HCT116 (cell line): ENCODE measurements around the gene KCNJ18. TPM values are rescaled to one million over a fixed set of nuclear protein-coding genes. Genes with fewer than 3 reads are reported as not detected.

Experiments used
- ATAC-seq: fragments of 200-7000 bp; cut with Tn5 transposase; 2 replicates; pipeline ENCODE4 v1.9.1; 2020; ENCODE audit warnings: mild to moderate bottlenecking, moderate library complexity
- BruUV-seq: library from RNA; stranded (reverse); fragments of 400-500 nt; replicated peaks from 2 replicates; lab custom pipeline; 2021; lab: Mats Ljungman, UMichigan
- CTCF ChIA-PET: fragments of 300-600 bp; sonication (Branson Sonifier 250); formaldehyde crosslinking; loops from one replicate; lab custom pipeline; 2021; ENCODE audit warnings: antibody characterized with exemption; lab: Charles Lee
- POLR2A ChIA-PET: fragments of 300-600, 350-600 bp; sonication (Branson Sonifier 250); formaldehyde crosslinking; loops from one replicate; lab custom pipeline; 2021; ENCODE audit warnings: antibody characterized with exemption; lab: Charles Lee
- RAD21 ChIA-PET, 2 experiments: fragments of 300-600 bp; sonication (Branson Sonifier 250); formaldehyde crosslinking; loops; one replicate each; lab custom pipeline; 2023; ENCODE audit warnings: low total read pairs in 2 of 2; ENCODE audit not compliant: uncharacterized antibody in 2 of 2, unreplicated experiment in 2 of 2, low non-redundant PET in 1 of 2; lab: Charles Lee
- DNase-seq: peaks from one replicate; pipeline ENCODE4 v3.0.0-alpha.2; 2010; ENCODE audit warnings: low read depth, low spot score
- H2AFZ ChIP-seq: fragments of 200-600 bp; shearing (Covaris generic), sonication (generic); 2 replicates; pipeline ENCODE4 v1.6.1; 2017; ENCODE audit warnings: low read depth, mixed run types, mixed read lengths, antibody characterized with exemption, low read length; ENCODE audit not compliant: poor library complexity, severe bottlenecking
- H3K27ac ChIP-seq: 2 replicates; pipeline ENCODE4 v1.5.1; 2012; ENCODE audit warnings: low read depth, low read length
- H3K27me3 ChIP-seq: fragments of 200-600 bp; sonication (generic); 2 replicates; pipeline ENCODE4 v1.6.1; 2016; ENCODE audit warnings: mixed run types, low read length, mixed read lengths; ENCODE audit not compliant: insufficient read depth
- H3K36me3 ChIP-seq, 2 experiments: fragments of 200-500 bp in 1 of 2; fragments of 200-600 bp in 1 of 2; sonication (Bioruptor generic) in 1 of 2; sonication (generic) in 1 of 2; 2 replicates each; pipeline versions ENCODE4 v1.5.1 to v1.6.1; 2014 to 2016; ENCODE audit warnings: low read length in 2 of 2, inconsistent platforms in 1 of 2, mixed read lengths in 1 of 2, mixed run types in 1 of 2; ENCODE audit not compliant: insufficient read depth in 2 of 2, control insufficient read depth in 1 of 2
- H3K4me1 ChIP-seq, 2 experiments: fragments of 200-600 bp in 1 of 2; sonication (generic) in 1 of 2; 2 replicates each; pipeline versions ENCODE4 v1.5.1 to v1.6.1; 2012 to 2017; ENCODE audit warnings: low read length in 2 of 2, inconsistent platforms in 1 of 2, mild to moderate bottlenecking in 1 of 2, mixed read lengths in 1 of 2, mixed run types in 1 of 2, moderate library complexity in 1 of 2; ENCODE audit not compliant: insufficient read depth in 2 of 2, control insufficient read depth in 1 of 2
- H3K4me2 ChIP-seq: fragments of 200-600 bp; sonication (generic); 2 replicates; pipeline ENCODE4 v1.6.1; 2017; ENCODE audit warnings: mixed run types, low read length, mixed read lengths
- H3K4me3 ChIP-seq, 2 experiments: fragments of 200-600 bp in 1 of 2; sonication (generic) in 1 of 2; replicated peaks in 1 of 2; 2 replicates each; pipeline ENCODE4 v1.5.1; 2011 to 2016; ENCODE audit warnings: low read length in 2 of 2, control low read depth in 1 of 2, low read depth in 1 of 2, mild to moderate bottlenecking in 1 of 2, mixed read lengths in 1 of 2, mixed run types in 1 of 2
- H3K79me2 ChIP-seq: fragments of 200-600 bp; sonication (generic); 2 replicates; pipeline ENCODE4 v1.6.1; 2017; ENCODE audit warnings: mild to moderate bottlenecking, mixed run types, low read length, moderate library complexity, mixed read lengths; ENCODE audit not compliant: insufficient read depth
- H3K9ac ChIP-seq: fragments of 200-600 bp; sonication (generic); 2 replicates; pipeline ENCODE4 v1.6.1; 2016; ENCODE audit warnings: low read length, mixed read lengths
- H3K9me2 ChIP-seq: fragments of 200-600 bp; sonication (generic), shearing (Covaris generic); 2 replicates; pipeline ENCODE4 v1.6.1; 2017; ENCODE audit warnings: mixed run types, mild to moderate bottlenecking, moderate library complexity; ENCODE audit not compliant: insufficient read depth
- H3K9me3 ChIP-seq, 2 experiments: fragments of 200-500 bp in 1 of 2; fragments of 200-600 bp in 1 of 2; sonication (Bioruptor generic) in 1 of 2; sonication (generic) in 1 of 2; 2 replicates each; pipeline ENCODE4 v1.6.1; 2014 to 2017; ENCODE audit warnings: low read length in 2 of 2, mixed read lengths in 2 of 2, inconsistent platforms in 1 of 2, low read depth in 1 of 2, mild to moderate bottlenecking in 1 of 2, mixed run types in 1 of 2, moderate library complexity in 1 of 2; ENCODE audit not compliant: control insufficient read depth in 1 of 2, insufficient read depth in 1 of 2
- H4K20me1 ChIP-seq: fragments of 200-600 bp; sonication (generic), shearing (Covaris generic); 2 replicates; pipeline ENCODE4 v1.6.1; 2017; ENCODE audit warnings: mixed run types, mild to moderate bottlenecking, moderate library complexity; ENCODE audit not compliant: insufficient read depth
- CBX3 ChIP-seq: IDR thresholded peaks from 2 replicates; pipeline ENCODE4 v1.6.1; 2012; ENCODE audit warnings: low read depth
- CEBPB ChIP-seq: IDR thresholded peaks from 2 replicates; pipeline ENCODE4 v1.6.1; 2012; ENCODE audit warnings: low read depth
- EGR1 ChIP-seq: IDR thresholded peaks from 2 replicates; pipeline ENCODE4 v1.6.1; 2012; ENCODE audit warnings: low read depth
- ELF1 ChIP-seq: IDR thresholded peaks from 2 replicates; pipeline ENCODE4 v1.6.1; 2012; ENCODE audit warnings: low read depth, borderline replicate concordance
- EZH2 ChIP-seq: fragments of 200-600 bp; sonication (generic); IDR thresholded peaks from 2 replicates; pipeline ENCODE4 v1.6.1; 2017; ENCODE audit warnings: antibody characterized with exemption, mixed run types
- JUND ChIP-seq: IDR thresholded peaks from 2 replicates; pipeline ENCODE4 v1.6.1; 2012
- RAD21 ChIP-seq: IDR thresholded peaks from 2 replicates; pipeline ENCODE4 v1.6.1; 2012; ENCODE audit warnings: low read depth, mild to moderate bottlenecking
- SIN3A ChIP-seq: IDR thresholded peaks from 2 replicates; pipeline ENCODE4 v1.6.1; 2012; ENCODE audit warnings: low read depth
- SRF ChIP-seq: IDR thresholded peaks from 2 replicates; pipeline ENCODE4 v1.6.1; 2012; ENCODE audit warnings: low read depth
- YY1 ChIP-seq: IDR thresholded peaks from 2 replicates; pipeline ENCODE4 v1.6.1; 2011; ENCODE audit warnings: low read length, low read depth, moderate library complexity, mild to moderate bottlenecking; ENCODE audit not compliant: insufficient replicate concordance; ENCODE audit errors: extremely low read depth
- intact Hi-C: fragments of 100-400 bp; cut with micrococcal nuclease; formaldehyde crosslinking; loops from 2 replicates; pipeline ENCODE4 v1.10.0; 2022
- total RNA-seq: library from RNA; stranded (reverse); gene quantifications from one replicate; pipeline ENCODE4 v1.2.1, GENCODE V29; 2021; ENCODE audit not compliant: unreplicated experiment
- TF ChIP-seq, protein P1 (sequence below), 3 experiments: fragments of 200-600 bp in 1 of 3; sonication (generic) in 1 of 3; IDR thresholded peaks in 2 of 3; conservative IDR thresholded peaks in 1 of 3; 2 replicates each; pipeline ENCODE4 v1.5.1; 2012 to 2017; ENCODE audit warnings: low read depth in 2 of 3, low read length in 2 of 3, antibody characterized with exemption in 1 of 3, borderline replicate concordance in 1 of 3, control low read depth in 1 of 3, mild to moderate bottlenecking in 1 of 3, mixed read lengths in 1 of 3, mixed run types in 1 of 3, moderate library complexity in 1 of 3; ENCODE audit not compliant: insufficient read depth in 1 of 3
- TF ChIP-seq, protein P2 (sequence below): IDR thresholded peaks from 2 replicates; pipeline ENCODE4 v1.6.1; 2011; ENCODE audit warnings: mild to moderate bottlenecking, low read length, moderate library complexity; ENCODE audit not compliant: insufficient replicate concordance; ENCODE audit errors: extremely low read depth
- TF ChIP-seq, protein P3 (sequence below): IDR thresholded peaks from 2 replicates; pipeline ENCODE4 v1.6.1; 2012

Gene KCNJ18
- total RNA-seq, 1 experiment from 2014 or later = not detected

DNA sequence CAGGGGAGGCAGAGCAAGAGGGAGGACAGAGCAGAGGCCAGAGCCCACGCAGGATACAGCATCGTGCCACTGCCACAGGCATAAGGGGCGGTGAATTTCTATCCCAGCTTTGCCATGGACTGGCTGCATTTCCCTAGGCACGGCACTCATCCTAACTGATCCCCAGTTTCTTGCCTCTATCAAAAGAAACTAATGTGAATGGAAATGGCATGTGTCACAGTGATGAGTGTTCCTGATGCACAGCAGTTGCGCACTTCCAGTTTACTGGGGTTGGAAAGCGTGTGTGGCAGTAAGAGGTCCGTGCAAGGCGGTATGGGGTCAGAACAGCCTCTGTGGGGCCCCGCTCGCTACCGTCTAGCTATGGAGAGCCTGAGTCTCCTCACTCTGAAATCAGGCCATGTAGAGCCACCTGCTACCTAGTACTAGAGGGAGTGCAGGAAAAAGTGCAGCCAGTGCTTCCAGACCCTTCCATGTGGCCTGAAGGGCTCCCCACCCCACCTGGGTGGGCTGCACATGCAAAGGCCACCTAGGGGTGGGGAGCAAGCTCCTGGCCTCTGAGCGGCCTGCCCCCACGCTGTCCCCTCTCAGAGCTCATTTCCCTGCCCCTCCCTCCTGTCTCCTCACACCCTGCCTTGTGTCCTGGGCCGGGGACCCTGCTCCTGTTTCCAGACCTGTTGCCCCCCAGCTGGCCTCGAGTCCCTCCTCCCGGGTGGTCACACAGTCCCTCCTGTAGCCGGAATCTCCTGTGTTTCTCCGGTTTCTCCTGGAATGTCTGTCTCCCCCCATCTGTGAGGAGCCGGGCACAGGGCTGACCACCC, 5.0 kb upstream of the KCNJ18 start:
- ATAC-seq = no peak
- Histone ChIP-seq H3K4me2 (no peak overlapping the region), H3K79me2 (no peaks in the 10 kb centered on the region), H3K9ac (no peak overlapping the region), H3K27me3 (no peaks in the 10 kb centered on the region), H3K9me2 (no peaks in the 10 kb centered on the region), H3K9me3 (no peaks in the 10 kb centered on the region), H2AFZ (no peak overlapping the region), H4K20me1 (no peaks in the 10 kb centered on the region), H3K27ac (no peak overlapping the region), H3K36me3 (no peaks in the 10 kb centered on the region), H3K4me1 (peaks cover 2 to 14% of the 10 kb centered on the region in 2 experiments; a peak in 3 of 4 replicates), H3K4me3 (no peak overlapping the region)
- no peak for DNase-seq
- no TSS peak for BruUV-seq
- ChIA-PET RAD21 (no interaction called here), CTCF (no interaction called here), POLR2A (no interaction called here)
- TF ChIP-seq EZH2 = no peak
- no peak for TF ChIP-seq CEBPB
- no peak for TF ChIP-seq SIN3A
- no peak for TF ChIP-seq YY1
- no peak for TF ChIP-seq SRF
- TF ChIP-seq CBX3 = no peak
- TF ChIP-seq, protein P1, sequence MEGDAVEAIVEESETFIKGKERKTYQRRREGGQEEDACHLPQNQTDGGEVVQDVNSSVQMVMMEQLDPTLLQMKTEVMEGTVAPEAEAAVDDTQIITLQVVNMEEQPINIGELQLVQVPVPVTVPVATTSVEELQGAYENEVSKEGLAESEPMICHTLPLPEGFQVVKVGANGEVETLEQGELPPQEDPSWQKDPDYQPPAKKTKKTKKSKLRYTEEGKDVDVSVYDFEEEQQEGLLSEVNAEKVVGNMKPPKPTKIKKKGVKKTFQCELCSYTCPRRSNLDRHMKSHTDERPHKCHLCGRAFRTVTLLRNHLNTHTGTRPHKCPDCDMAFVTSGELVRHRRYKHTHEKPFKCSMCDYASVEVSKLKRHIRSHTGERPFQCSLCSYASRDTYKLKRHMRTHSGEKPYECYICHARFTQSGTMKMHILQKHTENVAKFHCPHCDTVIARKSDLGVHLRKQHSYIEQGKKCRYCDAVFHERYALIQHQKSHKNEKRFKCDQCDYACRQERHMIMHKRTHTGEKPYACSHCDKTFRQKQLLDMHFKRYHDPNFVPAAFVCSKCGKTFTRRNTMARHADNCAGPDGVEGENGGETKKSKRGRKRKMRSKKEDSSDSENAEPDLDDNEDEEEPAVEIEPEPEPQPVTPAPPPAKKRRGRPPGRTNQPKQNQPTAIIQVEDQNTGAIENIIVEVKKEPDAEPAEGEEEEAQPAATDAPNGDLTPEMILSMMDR (IDR thresholded peaks at IDR 0.05 in 2 of 3, conservative IDR thresholded peaks at IDR 0.05 in 1 of 3; ENCODE audit: borderline replicate concordance in 1 of 3, insufficient read depth in 1 of 3, low read depth in 2 of 3, low read length in 2 of 3) = no peak
- TF ChIP-seq EGR1 = no peak
- no peak for TF ChIP-seq RAD21
- no peak for TF ChIP-seq JUND
- TF ChIP-seq, protein P2, sequence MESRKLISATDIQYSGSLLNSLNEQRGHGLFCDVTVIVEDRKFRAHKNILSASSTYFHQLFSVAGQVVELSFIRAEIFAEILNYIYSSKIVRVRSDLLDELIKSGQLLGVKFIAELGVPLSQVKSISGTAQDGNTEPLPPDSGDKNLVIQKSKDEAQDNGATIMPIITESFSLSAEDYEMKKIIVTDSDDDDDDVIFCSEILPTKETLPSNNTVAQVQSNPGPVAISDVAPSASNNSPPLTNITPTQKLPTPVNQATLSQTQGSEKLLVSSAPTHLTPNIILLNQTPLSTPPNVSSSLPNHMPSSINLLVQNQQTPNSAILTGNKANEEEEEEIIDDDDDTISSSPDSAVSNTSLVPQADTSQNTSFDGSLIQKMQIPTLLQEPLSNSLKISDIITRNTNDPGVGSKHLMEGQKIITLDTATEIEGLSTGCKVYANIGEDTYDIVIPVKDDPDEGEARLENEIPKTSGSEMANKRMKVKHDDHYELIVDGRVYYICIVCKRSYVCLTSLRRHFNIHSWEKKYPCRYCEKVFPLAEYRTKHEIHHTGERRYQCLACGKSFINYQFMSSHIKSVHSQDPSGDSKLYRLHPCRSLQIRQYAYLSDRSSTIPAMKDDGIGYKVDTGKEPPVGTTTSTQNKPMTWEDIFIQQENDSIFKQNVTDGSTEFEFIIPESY = no peak
- TF ChIP-seq, protein P3, sequence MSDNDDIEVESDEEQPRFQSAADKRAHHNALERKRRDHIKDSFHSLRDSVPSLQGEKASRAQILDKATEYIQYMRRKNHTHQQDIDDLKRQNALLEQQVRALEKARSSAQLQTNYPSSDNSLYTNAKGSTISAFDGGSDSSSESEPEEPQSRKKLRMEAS = no peak
- no peak for TF ChIP-seq ELF1
- intact Hi-C loops = no loop called here
